HepG2 (cell line): ENCODE results near the gene UBALD1. TPM values are rescaled to one million over a fixed set of nuclear protein-coding genes. Genes with fewer than 3 reads are reported as not detected.

Source experiments
- CEBPG ChIP-seq: IDR thresholded peaks from 2 replicates; pipeline ENCODE4 v1.6.1; 2016
- DR1 ChIP-seq: sonication (generic); formaldehyde crosslinking; IDR thresholded peaks from 2 replicates; pipeline ENCODE4 v1.8.0; 2021; ENCODE audit warnings: mild to moderate bottlenecking, missing genetic modification reagents, inconsistent platforms
- HNF1A ChIP-seq, 2 experiments: sonication (generic) in 1 of 2; formaldehyde crosslinking in 1 of 2; IDR thresholded peaks; 2 replicates each; pipeline versions ENCODE4 v1.4.0 to v1.6.1; 2016 to 2020; ENCODE audit warnings: borderline replicate concordance in 1 of 2, low read depth in 1 of 2, mild to moderate bottlenecking in 1 of 2, missing genetic modification reagents in 1 of 2
- KLF12 ChIP-seq: sonication (generic); formaldehyde crosslinking; IDR thresholded peaks from 2 replicates; pipeline ENCODE4 v1.4.0; 2020; ENCODE audit warnings: missing genetic modification reagents, borderline replicate concordance
- MAFF ChIP-seq: IDR thresholded peaks from 2 replicates; pipeline ENCODE4 v1.6.1; 2011; ENCODE audit warnings: low read depth, low read length, improper control_type of control experiment
- MLLT10 ChIP-seq: sonication (generic); formaldehyde crosslinking; IDR thresholded peaks from 2 replicates; pipeline ENCODE4 v1.4.0; 2020; ENCODE audit warnings: missing genetic modification reagents
- NR2F1 ChIP-seq, 2 experiments: fragments of 450-650 bp in 1 of 2; formaldehyde crosslinking in 1 of 2; IDR thresholded peaks; 2 replicates each; pipeline versions ENCODE4 v1.5.0 to v1.6.1; 2016 to 2020; ENCODE audit warnings: mild to moderate bottlenecking in 1 of 2, missing compliant biosample characterization in 1 of 2, missing genetic modification reagents in 1 of 2, moderate library complexity in 1 of 2
- PLRG1 ChIP-seq: fragments of 450-650 bp; conservative IDR thresholded peaks from 2 replicates; pipeline ENCODE4 v1.6.1; 2016
- POLR2G ChIP-seq: fragments of 200-400 bp; formaldehyde crosslinking; IDR thresholded peaks from 2 replicates; pipeline ENCODE4 v1.6.1; 2018; ENCODE audit warnings: mild to moderate bottlenecking, low read depth, low read length, moderate library complexity
- RNF2 ChIP-seq: fragments of 450-650 bp; conservative IDR thresholded peaks from 2 replicates; pipeline ENCODE4 v1.6.1; 2016; ENCODE audit warnings: low read depth
- SETDB1 ChIP-seq: sonication (generic); formaldehyde crosslinking; IDR thresholded peaks from 2 replicates; pipeline ENCODE4 v1.5.1; 2020; ENCODE audit warnings: missing genetic modification reagents, mild to moderate bottlenecking, borderline replicate concordance
- SNAPC5 ChIP-seq: sonication (generic); formaldehyde crosslinking; IDR thresholded peaks from 2 replicates; pipeline ENCODE4 v1.8.1; 2023; ENCODE audit warnings: mild to moderate bottlenecking, missing genetic modification reagents, borderline replicate concordance
- ZFP41 ChIP-seq: sonication (generic); formaldehyde crosslinking; IDR thresholded peaks from 2 replicates; pipeline ENCODE4 v1.4.0; 2020; ENCODE audit warnings: mild to moderate bottlenecking, missing genetic modification reagents, borderline replicate concordance
- ZNF160 ChIP-seq: sonication (generic); formaldehyde crosslinking; IDR thresholded peaks from 2 replicates; pipeline ENCODE4 v1.8.0; 2022; ENCODE audit warnings: mild to moderate bottlenecking, inconsistent platforms, missing genetic modification reagents
- polyA plus RNA-seq, 8 experiments: library from polyadenylated mRNA; depleted of rRNA in 3 of 8; stranded (reverse) in 7 of 8; unstranded in 1 of 8; fragments of >200 nt; fragmentation: Illumina TruSeq in 4 of 8; extraction: Trizol in 4 of 8; gene quantifications; 2 replicates each; pipeline versions ENCODE4 v1.2.1 to v1.2.3, GENCODE V29; 2011 to 2016; ENCODE audit warnings: low read depth in 4 of 8, missing spikeins in 1 of 8, mixed read lengths in 1 of 8; ENCODE audit not compliant: insufficient read depth in 1 of 8
- total RNA-seq, 5 experiments: library from RNA; depleted of rRNA; stranded (reverse); fragments of >200 nt; fragmentation: Illumina TruSeq; extraction: Trizol; gene quantifications; 2 replicates each; pipeline ENCODE4 v1.2.3, GENCODE V29; 2016; ENCODE audit warnings: low read depth in 1 of 5
- TF ChIP-seq, protein P1 (sequence below): sonication (generic); formaldehyde crosslinking; IDR thresholded peaks from 2 replicates; pipeline ENCODE4 v1.5.0; 2020; ENCODE audit warnings: mild to moderate bottlenecking, missing genetic modification reagents, borderline replicate concordance
- TF ChIP-seq, protein P2 (sequence below): sonication (generic); formaldehyde crosslinking; IDR thresholded peaks from 2 replicates; pipeline ENCODE4 v1.8.1; 2023; ENCODE audit warnings: missing genetic modification reagents, mild to moderate bottlenecking, borderline replicate concordance

The UBALD1 gene
- total and polyA plus RNA-seq, 2 of the 13 experiments (the other 11 are each of a cell fraction or from before 2014, with no cell fraction given) = 6.8 to 12.3 TPM

- TF ChIP-seq, protein P1, sequence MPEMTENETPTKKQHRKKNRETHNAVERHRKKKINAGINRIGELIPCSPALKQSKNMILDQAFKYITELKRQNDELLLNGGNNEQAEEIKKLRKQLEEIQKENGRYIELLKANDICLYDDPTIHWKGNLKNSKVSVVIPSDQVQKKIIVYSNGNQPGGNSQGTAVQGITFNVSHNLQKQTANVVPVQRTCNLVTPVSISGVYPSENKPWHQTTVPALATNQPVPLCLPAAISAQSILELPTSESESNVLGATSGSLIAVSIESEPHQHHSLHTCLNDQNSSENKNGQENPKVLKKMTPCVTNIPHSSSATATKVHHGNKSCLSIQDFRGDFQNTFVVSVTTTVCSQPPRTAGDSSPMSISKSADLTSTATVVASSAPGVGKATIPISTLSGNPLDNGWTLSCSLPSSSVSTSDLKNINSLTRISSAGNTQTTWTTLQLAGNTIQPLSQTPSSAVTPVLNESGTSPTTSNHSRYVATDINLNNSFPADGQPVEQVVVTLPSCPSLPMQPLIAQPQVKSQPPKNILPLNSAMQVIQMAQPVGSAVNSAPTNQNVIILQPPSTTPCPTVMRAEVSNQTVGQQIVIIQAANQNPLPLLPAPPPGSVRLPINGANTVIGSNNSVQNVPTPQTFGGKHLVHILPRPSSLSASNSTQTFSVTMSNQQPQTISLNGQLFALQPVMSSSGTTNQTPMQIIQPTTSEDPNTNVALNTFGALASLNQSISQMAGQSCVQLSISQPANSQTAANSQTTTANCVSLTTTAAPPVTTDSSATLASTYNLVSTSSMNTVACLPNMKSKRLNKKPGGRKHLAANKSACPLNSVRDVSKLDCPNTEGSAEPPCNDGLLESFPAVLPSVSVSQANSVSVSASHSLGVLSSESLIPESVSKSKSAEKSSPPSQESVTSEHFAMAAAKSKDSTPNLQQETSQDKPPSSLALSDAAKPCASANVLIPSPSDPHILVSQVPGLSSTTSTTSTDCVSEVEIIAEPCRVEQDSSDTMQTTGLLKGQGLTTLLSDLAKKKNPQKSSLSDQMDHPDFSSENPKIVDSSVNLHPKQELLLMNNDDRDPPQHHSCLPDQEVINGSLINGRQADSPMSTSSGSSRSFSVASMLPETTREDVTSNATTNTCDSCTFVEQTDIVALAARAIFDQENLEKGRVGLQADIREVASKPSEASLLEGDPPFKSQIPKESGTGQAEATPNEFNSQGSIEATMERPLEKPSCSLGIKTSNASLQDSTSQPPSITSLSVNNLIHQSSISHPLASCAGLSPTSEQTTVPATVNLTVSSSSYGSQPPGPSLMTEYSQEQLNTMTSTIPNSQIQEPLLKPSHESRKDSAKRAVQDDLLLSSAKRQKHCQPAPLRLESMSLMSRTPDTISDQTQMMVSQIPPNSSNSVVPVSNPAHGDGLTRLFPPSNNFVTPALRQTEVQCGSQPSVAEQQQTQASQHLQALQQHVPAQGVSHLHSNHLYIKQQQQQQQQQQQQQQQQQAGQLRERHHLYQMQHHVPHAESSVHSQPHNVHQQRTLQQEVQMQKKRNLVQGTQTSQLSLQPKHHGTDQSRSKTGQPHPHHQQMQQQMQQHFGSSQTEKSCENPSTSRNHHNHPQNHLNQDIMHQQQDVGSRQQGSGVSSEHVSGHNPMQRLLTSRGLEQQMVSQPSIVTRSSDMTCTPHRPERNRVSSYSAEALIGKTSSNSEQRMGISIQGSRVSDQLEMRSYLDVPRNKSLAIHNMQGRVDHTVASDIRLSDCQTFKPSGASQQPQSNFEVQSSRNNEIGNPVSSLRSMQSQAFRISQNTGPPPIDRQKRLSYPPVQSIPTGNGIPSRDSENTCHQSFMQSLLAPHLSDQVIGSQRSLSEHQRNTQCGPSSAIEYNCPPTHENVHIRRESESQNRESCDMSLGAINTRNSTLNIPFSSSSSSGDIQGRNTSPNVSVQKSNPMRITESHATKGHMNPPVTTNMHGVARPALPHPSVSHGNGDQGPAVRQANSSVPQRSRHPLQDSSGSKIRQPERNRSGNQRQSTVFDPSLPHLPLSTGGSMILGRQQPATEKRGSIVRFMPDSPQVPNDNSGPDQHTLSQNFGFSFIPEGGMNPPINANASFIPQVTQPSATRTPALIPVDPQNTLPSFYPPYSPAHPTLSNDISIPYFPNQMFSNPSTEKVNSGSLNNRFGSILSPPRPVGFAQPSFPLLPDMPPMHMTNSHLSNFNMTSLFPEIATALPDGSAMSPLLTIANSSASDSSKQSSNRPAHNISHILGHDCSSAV (CRISPR knock-in tag) = no peak
- TF ChIP-seq, protein P2, sequence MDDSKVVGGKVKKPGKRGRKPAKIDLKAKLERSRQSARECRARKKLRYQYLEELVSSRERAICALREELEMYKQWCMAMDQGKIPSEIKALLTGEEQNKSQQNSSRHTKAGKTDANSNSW = no peak
- TF ChIP-seq HNF1A (IDR thresholded peaks at IDR 0.05; ENCODE audit: low read depth) = no peak
- no peak for TF ChIP-seq HNF1A (CRISPR knock-in tag; IDR thresholded peaks at IDR 0.05; ENCODE audit: borderline replicate concordance)
- TF ChIP-seq CEBPG (CRISPR knock-in tag) = 0 out of 2 replicates have a peak, but pooled peaks have one; percentile 6
- TF ChIP-seq ZNF160 (CRISPR knock-in tag) = no peak
- no peak for TF ChIP-seq MAFF
- no peak for TF ChIP-seq RNF2
- no peak for TF ChIP-seq MLLT10 (CRISPR knock-in tag)
- no peak for TF ChIP-seq PLRG1
- TF ChIP-seq SETDB1 = no peak
- no peak for TF ChIP-seq DR1 (CRISPR knock-in tag)
- TF ChIP-seq ZFP41 = no peak
- no peak for TF ChIP-seq NR2F1 (CRISPR knock-in tag; IDR thresholded peaks at IDR 0.05)
- TF ChIP-seq SNAPC5 (CRISPR knock-in tag) = no peak
- no peak for TF ChIP-seq POLR2G
- TF ChIP-seq KLF12 (CRISPR knock-in tag) = no peak
Observed at GRCh38 chr16:4624015-4624826, 9.5 kb upstream of the UBALD1 start, which contains the start of gene MGRN1 (continued).
